ENCODE data around the gene AJM1.
"Not testable (repeated sequence)": the region's sequence is repeated elsewhere in the genome, so short reads cannot be mapped to it uniquely, and the experiment has no call there.

Gene AJM1

DNA sequence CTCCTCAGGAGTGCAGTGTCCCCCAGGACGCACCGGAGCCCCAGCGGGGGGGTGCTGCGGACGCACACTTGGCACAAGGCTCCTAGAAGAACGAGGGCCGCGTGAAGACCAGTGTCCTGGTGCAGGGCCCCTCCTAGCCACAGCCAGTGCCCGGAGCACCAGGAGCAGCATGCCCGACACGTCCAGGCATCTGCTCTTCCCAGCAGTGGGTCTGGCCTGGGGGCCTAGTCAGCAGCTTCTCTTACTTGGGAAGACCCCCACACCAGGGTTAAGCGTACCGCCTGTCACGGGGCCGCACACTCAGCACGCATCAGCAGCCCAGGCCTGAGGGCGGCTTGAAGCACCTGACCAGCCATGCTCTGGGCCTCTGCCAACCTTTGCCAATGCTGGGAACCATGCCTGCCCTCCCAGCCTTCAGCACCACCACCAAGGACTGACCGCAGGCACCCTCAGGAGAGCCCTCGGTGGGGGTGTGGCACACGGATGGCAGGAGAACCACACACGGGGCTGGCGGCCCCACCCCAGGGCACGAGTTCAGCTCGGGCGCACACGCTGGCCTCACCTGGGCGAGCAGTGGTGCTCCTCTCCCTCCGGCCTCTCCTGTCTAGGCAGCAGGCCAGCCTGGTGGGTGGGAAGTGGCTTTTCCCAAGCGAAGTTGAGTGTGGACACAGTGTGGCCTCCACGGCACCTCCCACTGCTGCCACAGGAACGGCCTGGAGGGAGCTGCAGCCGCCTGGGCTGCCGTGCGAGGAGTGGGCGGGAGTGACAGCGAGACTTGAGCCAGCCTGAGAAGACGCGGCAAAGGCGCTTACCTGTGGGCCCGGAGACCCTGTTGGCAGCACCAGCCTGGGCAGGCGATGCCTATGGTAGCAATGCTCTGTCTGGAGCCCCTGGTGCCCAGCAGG, 12.0 kb upstream of the AJM1 start:
- no peak for DNase-seq (ENCODE audit: low read depth in 3 of 3, low spot score in 1 of 3)

DNA sequence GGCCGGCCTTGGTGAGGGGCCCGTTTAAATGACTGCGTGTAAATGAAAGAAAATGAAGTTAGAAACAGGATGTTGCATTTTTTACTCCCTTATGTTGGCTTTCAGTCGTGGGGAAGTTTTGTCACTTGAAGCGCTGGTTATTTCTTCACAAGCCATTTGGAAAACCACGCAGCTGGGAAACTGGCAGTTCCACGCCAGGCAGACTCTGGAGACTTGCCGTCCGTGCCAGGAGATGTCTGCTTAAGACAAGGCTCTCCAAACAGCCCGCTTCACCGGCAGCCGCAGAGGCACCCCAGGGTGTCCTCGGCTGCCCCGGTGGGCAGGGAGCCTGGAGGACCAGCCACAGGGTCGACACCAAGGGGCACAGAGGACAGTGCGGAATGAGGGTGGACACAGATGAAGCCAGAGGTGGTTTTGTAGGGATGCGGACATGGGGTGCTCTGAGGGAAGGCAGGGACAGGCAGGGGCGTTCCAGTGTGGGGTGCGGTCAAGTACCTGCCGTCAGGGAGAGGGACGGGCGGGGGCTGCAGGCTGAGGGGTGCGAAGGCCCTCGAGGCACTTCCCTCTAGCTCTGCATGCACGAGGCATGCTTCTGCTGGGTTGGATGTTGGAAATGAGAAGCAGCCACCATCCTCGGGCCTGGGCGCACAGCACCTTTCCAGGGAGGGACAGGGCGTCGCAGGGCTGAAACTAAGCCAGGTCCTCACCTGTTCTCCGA, 11.1 kb upstream of the AJM1 start:
- DNase-seq (ENCODE audit: low read depth in 3 of 3, low spot score in 1 of 3), result no peak

DNA sequence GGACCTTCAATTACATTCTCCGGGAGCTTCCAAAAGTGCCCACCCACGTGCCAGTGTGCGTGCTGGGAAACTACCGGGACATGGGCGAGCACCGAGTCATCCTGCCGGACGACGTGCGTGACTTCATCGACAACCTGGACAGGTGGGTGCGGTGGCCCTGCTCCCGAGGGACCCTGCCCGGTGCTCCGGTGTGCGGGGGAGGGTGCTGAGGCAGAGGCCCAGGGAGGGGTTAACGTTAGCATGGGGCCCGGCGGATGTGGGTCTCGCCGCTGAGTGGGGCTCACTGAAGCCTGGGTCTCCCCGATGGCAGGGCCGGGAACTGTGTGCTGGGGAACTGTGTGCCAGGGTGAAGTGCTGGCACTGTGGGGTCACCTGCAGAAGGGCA, 10.6 kb upstream of the AJM1 start:
- no peak for DNase-seq (ENCODE audit: low read depth in 3 of 3, low spot score in 1 of 3)

DNA sequence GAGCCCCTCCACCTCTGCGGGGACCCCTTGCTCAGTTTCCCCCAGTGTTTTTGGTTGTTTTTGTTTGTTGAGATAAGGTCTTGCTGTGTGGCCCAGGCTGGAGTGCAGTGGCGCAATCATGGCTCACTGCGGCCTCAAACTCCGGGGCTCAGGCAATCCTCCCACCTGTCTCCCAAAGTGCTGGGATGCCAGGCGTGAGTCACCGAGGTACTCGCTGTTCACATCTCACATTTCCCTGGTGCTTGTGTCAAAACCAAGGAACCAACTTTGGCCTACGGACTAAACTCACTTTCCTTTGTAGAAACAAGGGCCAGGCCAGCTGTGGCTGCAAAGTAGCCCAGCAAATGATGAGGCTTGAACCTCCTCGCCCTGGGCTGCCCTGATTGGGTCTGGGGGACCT, 9.7 kb upstream of the AJM1 start:
- no peak for DNase-seq (ENCODE audit: low read depth in 3 of 3, low spot score in 1 of 3)

DNA sequence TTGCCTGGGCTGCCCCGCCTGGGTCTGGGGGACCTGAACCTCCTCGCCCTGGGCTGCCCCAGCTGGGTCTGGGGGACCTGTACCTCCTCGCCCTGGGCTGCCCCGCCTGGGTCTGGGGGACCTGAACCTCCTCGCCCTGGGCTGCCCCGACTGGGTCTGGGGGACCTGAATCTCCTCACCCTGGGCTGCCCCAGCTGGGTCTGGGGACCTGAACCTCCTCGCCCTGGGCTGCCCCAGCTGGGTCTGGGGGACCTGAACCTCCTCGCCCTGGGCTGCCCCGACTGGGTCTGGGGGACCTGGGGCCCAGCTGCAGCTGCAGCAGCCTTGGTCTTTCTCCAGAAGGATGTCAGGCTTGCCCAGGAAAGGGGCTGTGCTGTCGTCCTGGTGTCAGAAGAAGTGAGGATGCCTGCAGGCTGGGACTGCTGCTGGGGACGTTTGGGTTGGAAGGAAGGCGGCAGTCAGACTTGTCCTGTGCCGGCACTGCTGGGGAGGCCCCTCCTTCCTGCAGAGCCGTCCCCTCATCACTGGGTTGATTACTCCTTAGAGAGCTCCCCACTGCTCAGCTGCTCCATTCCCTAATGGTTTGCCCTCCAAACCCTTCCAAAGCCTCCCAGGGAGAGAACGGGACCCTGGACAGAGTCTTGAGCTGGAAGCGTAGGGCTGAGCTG, 8.8 kb upstream of the AJM1 start:
- DNase-seq (ENCODE audit: low read depth in 3 of 3, low spot score in 1 of 3), result not testable (repeated sequence)

DNA sequence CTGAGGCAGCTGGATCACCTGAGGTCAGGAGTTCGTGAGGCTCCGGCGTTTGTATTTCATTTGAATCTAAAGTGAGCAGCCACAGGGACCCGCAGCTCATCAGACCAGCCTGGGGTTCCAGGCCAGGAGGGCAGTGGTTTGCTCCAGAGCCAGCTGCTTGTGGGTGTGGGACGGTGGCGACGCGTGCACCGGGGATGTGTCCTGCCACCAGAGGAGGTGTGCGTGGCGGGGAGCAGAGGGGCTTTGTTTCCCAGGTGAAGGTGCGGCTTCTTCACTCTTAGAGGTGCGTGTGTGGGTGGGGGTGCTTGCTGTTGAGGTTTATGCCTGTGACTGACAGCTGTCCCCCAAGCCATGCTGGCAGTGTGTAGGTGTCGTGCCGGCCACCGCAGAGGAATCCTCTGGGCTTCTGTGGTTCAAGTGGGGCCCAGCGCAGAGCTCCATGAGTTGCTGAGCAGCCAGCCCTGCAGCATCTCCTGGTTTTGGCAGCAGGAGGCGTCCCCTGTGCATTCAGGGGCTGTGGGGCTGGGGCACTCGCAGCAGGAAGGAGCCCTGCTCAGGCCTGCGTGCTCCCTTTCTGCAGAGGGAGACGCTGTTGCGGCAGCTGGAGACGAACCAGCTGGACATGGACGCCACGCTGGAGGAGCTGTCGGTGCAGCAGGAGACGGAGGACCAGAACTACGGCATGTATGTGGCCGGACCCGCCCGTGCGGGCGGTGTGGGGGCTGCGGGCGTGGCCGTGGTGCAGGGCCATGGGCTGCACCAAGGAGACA, 6.9 kb upstream of the AJM1 start:
- no peak for DNase-seq (ENCODE audit: low read depth in 3 of 3, low spot score in 1 of 3)

DNA sequence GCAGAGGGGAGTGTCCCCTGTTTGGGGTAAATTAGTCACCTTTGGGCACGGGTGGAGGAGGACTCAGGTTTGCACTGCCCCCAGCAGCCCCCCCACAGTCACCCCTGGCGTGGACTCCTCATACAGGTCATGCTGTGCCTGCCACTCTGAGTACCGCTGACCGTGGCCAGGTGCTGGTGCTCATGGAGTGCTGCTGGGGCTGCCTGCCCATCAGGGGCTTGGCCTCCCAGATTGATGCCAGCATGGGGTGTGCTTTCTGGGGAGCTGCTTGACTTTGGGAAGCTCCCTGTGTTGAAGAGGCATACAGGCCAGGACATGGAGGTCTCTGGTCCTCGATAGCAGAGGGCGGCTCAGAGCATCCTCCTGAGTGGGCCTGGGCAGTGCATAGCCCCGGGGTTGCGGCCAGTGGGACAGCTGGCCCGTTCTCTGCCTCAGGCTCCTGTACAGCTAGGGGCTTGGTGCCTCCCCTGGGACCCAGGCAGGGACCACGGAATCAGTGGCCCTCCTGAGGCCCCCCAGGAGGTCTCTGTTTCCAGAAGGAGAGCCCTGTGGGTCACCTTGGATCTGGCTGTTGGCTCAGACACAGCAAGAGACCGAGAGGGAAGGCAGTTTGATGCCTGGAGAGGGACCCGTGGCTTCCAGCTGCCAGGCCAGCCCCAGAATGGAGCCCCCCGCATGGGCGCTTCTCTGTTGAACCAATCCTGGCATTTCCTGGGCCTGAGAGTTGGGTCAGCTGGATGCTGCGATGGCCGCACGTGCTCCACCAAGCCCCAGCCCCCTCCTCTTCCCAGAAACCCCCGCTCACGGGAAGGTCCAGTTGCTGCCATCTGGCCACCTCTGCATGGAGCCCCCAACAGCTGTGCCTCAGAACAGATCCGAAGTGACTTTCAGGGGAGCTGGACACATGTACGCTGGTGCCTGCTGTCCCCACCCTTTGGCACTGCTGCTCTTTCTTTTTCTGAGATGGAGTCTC, 6.1 kb upstream of the AJM1 start:
- DNase-seq (ENCODE audit: low read depth in 3 of 3, low spot score in 1 of 3), result no peak

DNA sequence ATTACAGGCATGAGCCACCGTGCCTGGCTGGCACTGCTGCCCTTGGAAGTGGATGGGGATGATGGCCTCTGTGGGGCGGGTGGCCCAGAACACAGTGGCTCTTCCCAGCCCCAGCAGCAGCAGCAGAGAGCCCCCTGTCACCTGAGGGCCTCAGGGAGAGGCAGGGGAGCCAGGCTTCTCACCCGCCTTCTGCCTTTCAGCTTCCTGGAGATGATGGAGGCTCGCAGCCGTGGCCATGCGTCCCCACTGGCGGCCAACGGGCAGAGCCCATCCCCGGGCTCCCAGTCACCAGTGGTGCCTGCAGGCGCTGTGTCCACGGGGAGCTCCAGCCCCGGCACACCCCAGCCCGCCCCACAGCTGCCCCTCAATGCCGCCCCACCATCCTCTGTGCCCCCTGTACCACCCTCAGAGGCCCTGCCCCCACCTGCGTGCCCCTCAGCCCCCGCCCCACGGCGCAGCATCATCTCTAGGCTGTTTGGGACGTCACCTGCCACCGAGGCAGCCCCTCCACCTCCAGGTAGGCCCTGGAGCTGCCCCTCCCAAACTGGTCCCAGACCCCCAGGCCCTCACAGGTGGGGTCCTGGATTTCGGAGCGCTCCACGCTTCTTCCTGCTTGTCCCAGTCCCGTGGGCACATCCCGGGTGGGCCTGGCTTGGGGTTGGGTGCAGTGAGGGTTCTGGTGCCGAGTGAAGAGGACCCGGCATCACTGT, 5.0 kb upstream of the AJM1 start:
- no peak for DNase-seq (ENCODE audit: low read depth in 3 of 3, low spot score in 1 of 3)

DNA sequence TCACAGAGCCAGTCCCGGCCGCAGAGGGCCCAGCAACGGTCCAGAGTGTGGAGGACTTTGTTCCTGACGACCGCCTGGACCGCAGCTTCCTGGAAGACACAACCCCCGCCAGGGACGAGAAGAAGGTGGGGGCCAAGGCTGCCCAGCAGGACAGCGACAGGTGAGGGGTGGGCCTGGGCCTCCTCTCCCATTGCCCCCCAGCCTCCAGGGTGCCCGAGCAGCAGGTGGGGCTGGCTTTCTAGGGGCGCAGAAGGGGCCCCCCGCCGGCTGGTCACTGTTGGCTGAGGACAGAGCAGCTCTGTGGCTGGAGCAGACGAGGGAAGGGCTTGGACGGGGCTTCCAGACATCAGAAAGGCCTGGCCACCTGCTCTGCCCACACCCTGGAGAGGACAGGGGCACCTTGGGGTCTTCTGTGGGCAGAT, 4.4 kb upstream of the AJM1 start:
- DNase-seq (ENCODE audit: low read depth in 3 of 3, low spot score in 1 of 3), result not testable (repeated sequence)

DNA sequence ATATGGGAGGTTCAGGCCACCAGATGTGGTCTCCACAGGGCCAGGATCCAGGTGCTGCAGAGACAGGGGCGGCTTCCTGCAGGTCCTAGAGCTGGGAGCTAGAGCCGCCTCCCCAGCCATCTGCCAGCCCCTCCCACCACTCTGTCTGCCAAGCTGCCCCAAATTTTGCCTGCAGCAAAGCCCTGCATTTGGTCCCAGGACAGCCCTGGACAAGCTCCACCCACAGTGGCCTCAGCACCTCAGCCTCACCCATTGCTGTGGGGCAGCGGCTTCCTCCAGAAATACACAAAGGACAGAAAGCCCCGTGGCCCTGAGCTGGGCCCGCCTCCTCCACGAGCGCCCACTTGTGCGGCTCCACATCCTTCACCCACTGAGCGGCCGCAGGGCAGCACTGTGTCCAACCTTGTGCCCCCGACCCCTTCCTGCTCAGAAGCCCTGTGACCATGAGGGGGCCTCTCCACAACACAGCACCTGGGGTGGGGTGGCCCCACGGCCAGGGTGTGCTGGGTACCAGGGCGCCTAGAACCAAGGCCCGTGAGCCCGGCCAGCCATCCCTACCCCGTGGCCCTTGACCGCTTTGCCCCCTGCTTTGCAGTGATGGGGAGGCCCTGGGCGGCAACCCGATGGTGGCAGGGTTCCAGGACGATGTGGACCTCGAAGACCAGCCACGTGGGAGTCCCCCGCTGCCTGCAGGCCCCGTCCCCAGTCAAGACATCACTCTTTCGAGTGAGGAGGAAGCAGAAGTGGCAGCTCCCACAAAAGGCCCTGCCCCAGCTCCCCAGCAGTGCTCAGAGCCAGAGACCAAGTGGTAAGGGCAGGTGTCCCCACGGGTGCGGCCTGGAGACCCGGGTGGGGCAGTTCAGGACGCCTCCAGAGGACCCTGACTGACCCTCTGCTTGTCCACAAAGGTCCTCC, 3.7 kb upstream of the AJM1 start:
- no peak for DNase-seq (ENCODE audit: low read depth in 3 of 3, low spot score in 1 of 3)

DNA sequence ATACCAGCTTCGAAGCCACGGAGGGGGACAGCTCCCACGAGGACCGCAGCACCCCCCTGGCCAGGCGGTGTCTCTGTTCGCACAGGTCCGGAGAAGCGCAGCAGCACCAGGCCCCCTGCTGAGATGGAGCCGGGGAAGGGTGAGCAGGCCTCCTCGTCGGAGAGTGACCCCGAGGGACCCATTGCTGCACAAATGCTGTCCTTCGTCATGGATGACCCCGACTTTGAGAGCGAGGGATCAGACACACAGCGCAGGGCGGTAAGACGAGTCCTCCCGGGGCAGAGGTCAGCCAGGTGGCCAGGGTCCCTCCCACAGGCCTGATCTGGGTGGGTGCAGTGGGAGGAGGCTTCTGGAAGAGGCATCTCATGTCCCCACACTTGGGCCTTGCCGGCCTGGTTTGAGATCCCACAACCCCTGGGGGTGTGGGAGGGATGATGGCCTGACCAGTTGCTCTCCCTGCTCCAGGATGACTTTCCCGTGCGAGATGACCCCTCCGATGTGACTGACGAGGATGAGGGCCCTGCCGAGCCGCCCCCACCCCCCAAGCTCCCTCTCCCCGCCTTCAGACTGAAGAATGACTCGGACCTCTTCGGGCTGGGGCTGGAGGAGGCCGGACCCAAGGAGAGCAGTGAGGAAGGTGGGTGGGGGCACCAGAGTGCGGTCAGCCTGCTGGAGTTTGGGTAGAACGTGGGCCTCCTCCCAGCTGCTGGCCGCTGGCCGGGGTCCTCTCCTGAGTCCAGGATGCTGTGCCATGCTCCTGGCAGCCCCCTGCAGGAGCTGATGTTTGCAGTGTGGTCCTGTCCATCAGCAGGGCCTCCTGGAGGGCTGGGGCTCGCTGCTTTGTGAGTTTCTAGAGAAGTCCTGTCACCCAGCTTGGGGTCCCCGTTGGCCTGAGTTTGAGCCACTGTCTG, 2.8 kb upstream of the AJM1 start:
- DNase-seq (ENCODE audit: low read depth in 3 of 3, low spot score in 1 of 3), result no peak

DNA sequence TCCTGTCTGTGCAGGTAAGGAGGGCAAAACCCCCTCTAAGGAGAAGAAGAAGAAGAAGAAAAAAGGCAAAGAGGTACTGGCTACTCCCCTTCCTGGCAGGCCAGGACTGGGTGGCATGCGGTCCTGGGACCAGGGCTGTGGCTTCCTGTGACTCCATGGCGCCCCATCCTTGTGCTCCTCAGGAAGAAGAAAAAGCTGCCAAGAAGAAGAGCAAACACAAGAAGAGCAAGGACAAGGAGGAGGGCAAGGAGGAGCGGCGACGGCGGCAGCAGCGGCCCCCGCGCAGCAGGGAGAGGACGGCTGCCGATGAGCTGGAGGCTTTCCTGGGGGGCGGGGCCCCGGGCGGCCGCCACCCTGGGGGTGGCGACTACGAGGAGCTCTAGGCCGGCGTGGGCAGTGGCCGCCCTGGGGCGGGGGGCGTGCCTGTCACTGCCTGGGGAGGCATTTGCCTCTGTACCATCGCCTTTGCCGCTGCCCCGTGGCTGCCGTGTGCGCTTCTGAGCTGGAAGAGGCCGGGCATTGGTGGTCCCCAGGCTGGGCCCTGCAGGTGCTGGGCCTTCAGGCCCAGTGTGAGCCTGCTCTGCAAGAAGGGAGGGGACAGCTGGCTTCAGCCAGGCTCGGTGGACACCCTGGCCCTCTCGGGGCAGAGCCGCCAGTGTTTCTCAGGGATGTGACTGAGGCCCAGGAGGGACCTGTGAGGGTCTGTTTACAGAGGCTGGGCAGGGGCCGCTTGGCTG, 2.0 kb upstream of the AJM1 start:
- DNase-seq (ENCODE audit: low read depth in 3 of 3, low spot score in 1 of 3), result no peak

DNA sequence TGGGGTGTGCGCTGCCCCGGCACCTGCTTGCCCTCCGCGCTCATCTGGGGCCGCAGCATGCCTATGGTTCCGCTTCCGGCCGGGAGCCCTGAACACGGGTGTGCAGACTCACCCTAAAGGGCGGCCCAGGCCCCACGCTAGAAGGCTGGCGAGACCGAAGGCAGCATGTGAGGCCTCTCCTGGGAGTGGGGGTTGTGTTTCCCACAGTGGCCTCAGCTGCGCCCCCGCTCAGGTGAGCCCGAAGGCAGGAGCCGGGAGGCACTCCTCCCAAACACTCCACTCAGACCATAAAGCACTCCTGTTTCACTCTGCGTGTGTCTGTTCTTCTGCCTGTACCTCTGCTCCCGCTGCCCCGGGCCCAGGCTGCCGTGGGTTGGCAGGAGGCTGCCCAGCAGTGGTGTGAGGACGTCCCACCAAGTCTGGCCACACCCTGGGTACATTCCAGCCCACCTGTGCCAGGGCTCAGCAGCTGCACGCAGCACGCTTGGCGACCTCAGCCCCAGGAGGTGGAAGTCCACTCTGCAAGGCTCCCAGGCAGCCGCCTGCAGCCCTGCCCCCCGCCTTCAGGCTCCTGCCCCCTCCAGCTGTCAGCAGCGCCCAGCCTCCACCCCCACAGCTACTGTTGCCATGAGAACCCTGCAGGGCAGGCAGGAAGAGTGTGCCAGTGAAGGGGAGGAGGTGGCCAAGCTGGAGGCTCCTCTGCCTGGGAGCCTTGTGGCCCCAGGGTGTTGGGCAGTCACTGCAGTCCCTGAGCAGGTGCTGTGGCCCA, 1.2 kb upstream of the AJM1 start:
- DNase-seq (ENCODE audit: low read depth in 3 of 3, low spot score in 1 of 3), result no peak

DNA sequence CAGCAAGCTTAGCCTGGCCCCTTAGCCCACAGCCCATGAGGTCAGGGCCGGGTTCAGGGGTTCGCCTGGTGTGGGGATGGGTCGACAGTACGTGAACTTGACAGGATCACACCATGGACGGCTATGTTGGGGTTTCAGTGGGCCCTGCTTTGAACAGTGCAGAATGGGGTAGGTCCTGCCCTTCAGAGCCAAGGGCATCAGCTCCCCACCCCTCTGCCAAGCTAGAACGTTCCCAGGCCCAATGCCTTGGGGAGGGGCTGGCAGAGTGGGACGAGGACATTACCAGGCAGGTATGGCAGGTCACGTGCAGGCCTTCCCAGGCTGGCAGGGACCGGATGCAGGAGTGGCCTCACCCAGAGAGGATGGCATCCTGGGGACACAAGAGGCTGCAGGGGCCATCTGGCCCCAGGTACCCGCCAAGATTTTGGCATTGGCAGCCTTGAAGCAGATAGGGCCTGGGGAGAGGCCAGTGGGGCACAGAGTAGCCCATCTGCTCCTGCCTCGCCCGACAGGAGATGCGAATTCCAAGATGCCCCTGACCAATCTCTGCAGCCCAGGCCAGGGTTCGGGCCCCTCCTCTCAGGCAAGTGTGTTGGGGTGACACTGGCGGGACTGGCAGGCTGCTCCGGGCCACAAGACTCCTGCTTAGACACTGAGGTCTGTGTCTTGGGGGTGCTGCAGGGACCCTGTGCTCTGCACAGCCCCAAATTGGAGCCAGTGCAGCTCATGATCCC, 465 bp upstream of the AJM1 start:
- DNase-seq (ENCODE audit: low read depth in 3 of 3, low spot score in 1 of 3), result not testable (repeated sequence)

DNA sequence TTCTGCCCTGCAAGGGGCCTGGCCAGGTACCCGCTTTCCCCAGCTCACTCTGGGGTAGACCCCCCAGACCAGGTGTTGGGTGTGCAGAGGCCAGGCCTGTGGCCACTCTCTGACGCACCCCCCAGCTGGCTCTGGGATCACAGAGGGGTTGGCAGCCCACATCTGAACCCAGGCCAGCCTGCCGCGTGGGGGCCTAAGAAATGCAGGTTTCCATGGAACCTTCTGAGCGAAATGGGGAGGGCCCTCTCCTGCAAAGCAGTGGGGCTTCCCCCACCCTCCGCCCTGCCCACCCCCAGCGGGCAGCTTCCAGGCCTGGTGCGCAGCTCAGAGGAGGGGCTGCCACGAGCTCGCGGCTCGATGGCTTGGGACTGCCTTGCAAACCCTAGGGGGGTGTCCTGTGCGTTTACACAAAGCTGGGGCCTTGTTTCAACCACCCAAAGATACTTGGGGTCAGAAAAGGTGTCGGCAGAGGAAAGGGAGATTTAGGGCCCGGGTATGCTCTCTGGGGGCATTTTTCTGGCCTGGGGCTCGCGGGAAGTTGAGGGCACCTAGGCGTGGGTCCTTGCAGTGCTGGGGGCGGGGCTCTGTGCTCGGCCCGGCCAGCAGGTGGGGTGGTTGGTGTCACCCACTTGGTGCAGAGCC, 1.0 kb downstream of the AJM1 start:
- not testable (repeated sequence) for DNase-seq (ENCODE audit: low read depth in 3 of 3, low spot score in 1 of 3)

All from stimulated activated CD4-positive, alpha-beta T cell treated with anti-CD3 and anti-CD28 coated beads, TNF-alpha, amount 100 ng/mL, for 1 hour (primary cell).